K562 (cell line): Measurements from ENCODE around the gene ICAM3. TPM values are rescaled to one million over a fixed set of nuclear protein-coding genes. Genes with fewer than 3 reads are reported as not detected.

ENCODE experiments used
- CBX3 ChIP-seq, 2 experiments: IDR thresholded peaks; 1 replicate in 1 of 2; 2 replicates in 1 of 2; pipeline ENCODE4 v1.6.1; 2012; ENCODE audit warnings: inconsistent platforms in 2 of 2, low read length in 2 of 2, borderline replicate concordance in 1 of 2, control low read depth in 1 of 2
- EP300 ChIP-seq: IDR thresholded peaks from 2 replicates; pipeline ENCODE4 v1.6.1; 2012; ENCODE audit warnings: low read length, improper control_type of control experiment
- ETV5 ChIP-seq: sonication (generic); formaldehyde crosslinking; IDR thresholded peaks from 2 replicates; pipeline ENCODE4 v1.4.0; 2020; ENCODE audit warnings: low read depth, mild to moderate bottlenecking, missing genetic modification reagents
- FOXP4 ChIP-seq: sonication (generic); formaldehyde crosslinking; IDR thresholded peaks from 2 replicates; pipeline ENCODE4 v1.8.0; 2022; ENCODE audit warnings: mild to moderate bottlenecking, missing genetic modification reagents, borderline replicate concordance
- KHSRP ChIP-seq: fragments of 450-650 bp; IDR thresholded peaks from 2 replicates; pipeline ENCODE4 v1.6.1; 2017
- RCOR1 ChIP-seq, 2 experiments: IDR thresholded peaks; 2 replicates each; pipeline ENCODE4 v1.6.1; 2012; ENCODE audit warnings: low read depth in 2 of 2, low read length in 2 of 2, borderline replicate concordance in 1 of 2, improper control_type of control experiment in 1 of 2
- RNF219 ChIP-seq: fragments of 250-450 bp; sonication (Bioruptor Pico); IDR thresholded peaks from 2 replicates; pipeline ENCODE4 v1.5.0; 2022; ENCODE audit warnings: mild to moderate bottlenecking
- ZNF766 ChIP-seq: fragments of 200-800 bp; sonication (Bioruptor generic); conservative IDR thresholded peaks from 2 replicates; pipeline ENCODE4 v1.6.1; 2016; ENCODE audit warnings: missing genetic modification characterization, missing compliant biosample characterization
- polyA plus RNA-seq, 8 experiments: library from polyadenylated mRNA; depleted of rRNA in 4 of 8; stranded (reverse) in 5 of 8; unstranded in 3 of 8; fragments of >200 nt; fragmentation: Nextera tagmentation in 2 of 8; fragmentation: Illumina TruSeq in 1 of 8; extraction: Ambion mirVana in 2 of 8; extraction: Trizol in 1 of 8; gene quantifications; 2 replicates each; pipeline versions ENCODE4 v1.2.1 to v1.2.3, GENCODE V29; 2011 to 2014; ENCODE audit warnings: inconsistent platforms in 1 of 8, missing spikeins in 1 of 8
- total RNA-seq, 7 experiments: library from RNA; depleted of rRNA in 6 of 7; stranded (reverse); fragments of >200 nt in 6 of 7; fragmentation: Illumina TruSeq in 2 of 7; extraction: Trizol in 2 of 7; gene quantifications; 2 replicates each; pipeline versions ENCODE4 v1.2.1 to v1.2.3, GENCODE V29; 2011 to 2021; ENCODE audit warnings: low replicate concordance in 1 of 7
- TF ChIP-seq, protein P1 (sequence below): fragments of 450-650 bp; IDR thresholded peaks from 2 replicates; pipeline ENCODE4 v1.6.1; 2016; ENCODE audit warnings: low read depth
- TF ChIP-seq, protein P2 (sequence below), 2 experiments: fragments of 450-650 bp in 1 of 2; sonication (generic) in 1 of 2; formaldehyde crosslinking in 1 of 2; IDR thresholded peaks in 1 of 2; conservative IDR thresholded peaks in 1 of 2; 2 replicates each; pipeline versions ENCODE4 v1.6.1 to v1.8.1; 2016 to 2023; ENCODE audit warnings: mild to moderate bottlenecking in 2 of 2, moderate library complexity in 2 of 2, inconsistent platforms in 1 of 2, missing genetic modification reagents in 1 of 2

ICAM3 gene
- total and polyA plus RNA-seq, 9 of the 15 experiments (the other 6 are each of a cell fraction or from before 2014, with no cell fraction given), result 6.5 to 39.5 (median 24.2) TPM

- no peak for TF ChIP-seq RNF219 (CRISPR knock-in tag)
- TF ChIP-seq ETV5 (CRISPR knock-in tag), result peak; percentile 69
- TF ChIP-seq, protein P1, sequence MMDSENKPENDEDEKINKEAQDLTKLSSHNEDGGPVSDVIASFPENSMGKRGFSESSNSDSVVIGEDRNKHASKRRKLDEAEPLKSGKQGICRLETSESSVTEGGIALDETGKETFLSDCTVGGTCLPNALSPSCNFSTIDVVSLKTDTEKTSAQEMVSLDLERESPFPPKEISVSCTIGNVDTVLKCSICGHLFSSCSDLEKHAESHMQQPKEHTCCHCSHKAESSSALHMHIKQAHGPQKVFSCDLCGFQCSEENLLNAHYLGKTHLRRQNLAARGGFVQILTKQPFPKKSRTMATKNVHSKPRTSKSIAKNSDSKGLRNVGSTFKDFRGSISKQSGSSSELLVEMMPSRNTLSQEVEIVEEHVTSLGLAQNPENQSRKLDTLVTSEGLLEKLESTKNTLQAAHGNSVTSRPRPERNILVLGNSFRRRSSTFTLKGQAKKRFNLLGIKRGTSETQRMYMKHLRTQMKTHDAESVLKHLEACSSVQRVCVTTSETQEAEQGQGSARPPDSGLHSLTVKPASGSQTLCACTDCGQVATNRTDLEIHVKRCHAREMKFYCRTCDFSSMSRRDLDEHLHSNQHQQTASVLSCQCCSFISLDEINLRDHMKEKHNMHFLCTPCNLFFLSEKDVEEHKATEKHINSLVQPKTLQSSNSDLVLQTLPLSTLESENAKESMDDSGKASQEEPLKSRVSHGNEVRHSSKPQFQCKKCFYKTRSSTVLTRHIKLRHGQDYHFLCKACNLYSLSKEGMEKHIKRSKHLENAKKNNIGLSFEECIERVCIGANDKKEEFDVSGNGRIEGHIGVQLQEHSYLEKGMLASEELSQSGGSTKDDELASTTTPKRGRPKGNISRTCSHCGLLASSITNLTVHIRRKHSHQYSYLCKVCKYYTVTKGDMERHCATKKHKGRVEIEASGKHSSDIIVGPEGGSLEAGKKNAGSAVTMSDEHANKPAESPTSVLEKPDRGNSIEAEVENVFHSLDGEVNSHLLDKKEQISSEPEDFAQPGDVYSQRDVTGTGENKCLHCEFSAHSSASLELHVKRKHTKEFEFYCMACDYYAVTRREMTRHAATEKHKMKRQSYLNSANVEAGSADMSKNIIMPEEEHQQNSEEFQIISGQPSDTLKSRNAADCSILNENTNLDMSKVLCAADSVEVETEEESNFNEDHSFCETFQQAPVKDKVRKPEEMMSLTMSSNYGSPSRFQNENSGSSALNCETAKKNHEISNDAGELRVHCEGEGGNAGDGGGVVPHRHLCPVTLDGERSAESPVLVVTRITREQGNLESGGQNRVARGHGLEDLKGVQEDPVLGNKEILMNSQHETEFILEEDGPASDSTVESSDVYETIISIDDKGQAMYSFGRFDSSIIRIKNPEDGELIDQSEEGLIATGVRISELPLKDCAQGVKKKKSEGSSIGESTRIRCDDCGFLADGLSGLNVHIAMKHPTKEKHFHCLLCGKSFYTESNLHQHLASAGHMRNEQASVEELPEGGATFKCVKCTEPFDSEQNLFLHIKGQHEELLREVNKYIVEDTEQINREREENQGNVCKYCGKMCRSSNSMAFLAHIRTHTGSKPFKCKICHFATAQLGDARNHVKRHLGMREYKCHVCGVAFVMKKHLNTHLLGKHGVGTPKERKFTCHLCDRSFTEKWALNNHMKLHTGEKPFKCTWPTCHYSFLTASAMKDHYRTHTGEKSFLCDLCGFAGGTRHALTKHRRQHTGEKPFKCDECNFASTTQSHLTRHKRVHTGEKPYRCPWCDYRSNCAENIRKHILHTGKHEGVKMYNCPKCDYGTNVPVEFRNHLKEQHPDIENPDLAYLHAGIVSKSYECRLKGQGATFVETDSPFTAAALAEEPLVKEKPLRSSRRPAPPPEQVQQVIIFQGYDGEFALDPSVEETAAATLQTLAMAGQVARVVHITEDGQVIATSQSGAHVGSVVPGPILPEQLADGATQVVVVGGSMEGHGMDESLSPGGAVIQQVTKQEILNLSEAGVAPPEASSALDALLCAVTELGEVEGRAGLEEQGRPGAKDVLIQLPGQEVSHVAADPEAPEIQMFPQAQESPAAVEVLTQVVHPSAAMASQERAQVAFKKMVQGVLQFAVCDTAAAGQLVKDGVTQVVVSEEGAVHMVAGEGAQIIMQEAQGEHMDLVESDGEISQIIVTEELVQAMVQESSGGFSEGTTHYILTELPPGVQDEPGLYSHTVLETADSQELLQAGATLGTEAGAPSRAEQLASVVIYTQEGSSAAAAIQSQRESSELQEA, result no peak
- no peak for TF ChIP-seq EP300
- TF ChIP-seq CBX3 (IDR thresholded peaks at IDR 0.05; ENCODE audit: borderline replicate concordance in 1 of 2, low read length in 2 of 2), result no peak
- no peak for TF ChIP-seq KHSRP
- peak in 1 of 2 experiments; percentile 4; a peak in 2 of 4 replicates for TF ChIP-seq RCOR1 (IDR thresholded peaks at IDR 0.05; ENCODE audit: borderline replicate concordance in 1 of 2, low read depth in 2 of 2, low read length in 2 of 2)
- TF ChIP-seq, protein P2, sequence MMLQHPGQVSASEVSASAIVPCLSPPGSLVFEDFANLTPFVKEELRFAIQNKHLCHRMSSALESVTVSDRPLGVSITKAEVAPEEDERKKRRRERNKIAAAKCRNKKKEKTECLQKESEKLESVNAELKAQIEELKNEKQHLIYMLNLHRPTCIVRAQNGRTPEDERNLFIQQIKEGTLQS (IDR thresholded peaks at IDR 0.05), result no peak
- TF ChIP-seq, protein P2 (CRISPR knock-in tag; conservative IDR thresholded peaks at IDR 0.05), result no peak
- no peak for TF ChIP-seq FOXP4
- TF ChIP-seq ZNF766, result peak; percentile 99
Observed at GRCh38 chr19:10288662-10289166, 50.7 kb downstream of the ICAM3 start (continued).
